Activated CD8-positive, alpha-beta T cell treated with anti-CD3 and anti-CD28 coated beads for 36 hours (primary cell): ENCODE data around the gene CLDN6. TPM values are rescaled to one million over a fixed set of nuclear protein-coding genes. Genes with fewer than 3 reads are reported as not detected.

Source experiments
- ATAC-seq: fragments of 200-7000 bp; cut with Tn5 transposase; one replicate; pipeline ENCODE4 v1.10.0; 2021; ENCODE audit warnings: mild to moderate bottlenecking, moderate library complexity
- CTCF ChIA-PET: fragments of 350-600 bp; sonication (Branson Sonifier 250); formaldehyde crosslinking; loops from one replicate; lab custom pipeline; 2021; ENCODE audit warnings: antibody characterized with exemption; lab: Charles Lee
- POLR2A ChIA-PET: fragments of 350-600 bp; sonication (Branson Sonifier 250); formaldehyde crosslinking; loops from one replicate; lab custom pipeline; 2021; ENCODE audit warnings: antibody characterized with exemption; lab: Charles Lee
- DNase-seq: peaks from one replicate; pipeline ENCODE4 v3.0.0-alpha.2; 2020
- H3K27ac Mint-ChIP-seq: one replicate; pipeline ENCODE4 v1.8.0; 2021; ENCODE audit warnings: mild to moderate bottlenecking, mixed read lengths
- H3K27me3 Mint-ChIP-seq: one replicate; pipeline ENCODE4 v1.8.0; 2021; ENCODE audit warnings: mixed read lengths
- H3K36me3 Mint-ChIP-seq: one replicate; pipeline ENCODE4 v1.8.0; 2021; ENCODE audit warnings: low read depth, mixed read lengths
- H3K4me1 Mint-ChIP-seq: one replicate; pipeline ENCODE4 v1.8.0; 2021; ENCODE audit warnings: low read depth, mixed read lengths
- H3K4me3 Mint-ChIP-seq: one replicate; pipeline ENCODE4 v1.8.0; 2021; ENCODE audit warnings: mild to moderate bottlenecking, moderate library complexity, mixed read lengths
- H3K9me3 Mint-ChIP-seq: one replicate; pipeline ENCODE4 v1.8.0; 2021; ENCODE audit warnings: mixed read lengths
- CTCF ChIP-seq: fragments of 200-600 bp; IDR thresholded peaks from one replicate; pipeline ENCODE4 v1.8.0; 2022; ENCODE audit warnings: antibody characterized with exemption, mild to moderate bottlenecking
- intact Hi-C: fragments of 100-400 bp; cut with micrococcal nuclease; formaldehyde crosslinking; loops from one replicate; pipeline ENCODE4 v1.10.0; 2022
- total RNA-seq, 2 experiments: library from RNA; stranded (reverse); gene quantifications; one replicate each; pipeline ENCODE4 v1.2.3, GENCODE V29; 2021

The CLDN6 gene
- total RNA-seq, 2 experiments from 2014 or later = not detected

- Mint-ChIP-seq H3K36me3 (peaks cover 33% of the 10 kb centered on the region), H3K27me3 (no peaks in the 10 kb centered on the region), H3K27ac (peak overlapping the region; percentile 99), H3K4me3 (peak overlapping the region; percentile 97), H3K9me3 (no peaks in the 10 kb centered on the region), H3K4me1 (peaks cover 55% of the 10 kb centered on the region)
- intact Hi-C loops = no loop called here
- ATAC-seq (no peak), DNase-seq (no peak)
- CTCF ChIA-PET = interaction anchor here (1.0 to 14.0 kb wide), 10 partner anchors 11 to 102 kb away, joined by 3 to 288 read pairs (median 5); no protein-coding TSS in a partner anchor
- POLR2A ChIA-PET = interaction anchor here (0.6 to 1.8 kb wide), 7 partner anchors 16 to 65 kb away, joined by 3 to 7 read pairs (median 3); no protein-coding TSS in a partner anchor
- TF ChIP-seq CTCF = no peak
Measured at GRCh38 chr16:3063625-3064386, 45.8 kb upstream of the CLDN6 start.

GRCh38 chr16:3062553-3062952 is 44.6 kb upstream of the CLDN6 start:
- H3K9me3 Mint-ChIP-seq = no peaks in the 10 kb centered on the region
- CTCF ChIA-PET = interaction anchor here (1.0 to 14.0 kb wide), 6 partner anchors 12 to 66 kb away, joined by 4 to 288 read pairs (median 7); no protein-coding TSS in a partner anchor
- peaks cover 46% of the 10 kb centered on the region for H3K4me1 Mint-ChIP-seq

GRCh38 chr16:3060339-3061127 is 42.5 kb upstream of the CLDN6 start:
- H3K4me3 Mint-ChIP-seq = peak overlapping the region; percentile 82
- intact Hi-C loops = loop anchor here (2.0 kb wide), 1 partner anchor 66 kb away; no protein-coding TSS in a partner anchor
- no peak for DNase-seq
- H3K4me1 Mint-ChIP-seq = peaks cover 53% of the 10 kb centered on the region
- H3K9me3 Mint-ChIP-seq = no peaks in the 10 kb centered on the region
- POLR2A ChIA-PET = interaction anchor here (0.6 to 3.5 kb wide), 6 partner anchors 9 to 74 kb away, joined by 3 to 27 read pairs (median 11); partner anchors contain the start of gene ZNF213
- H3K36me3 Mint-ChIP-seq = peaks cover 10% of the 10 kb centered on the region
- no peaks in the 10 kb centered on the region for H3K27me3 Mint-ChIP-seq
- no peak for ATAC-seq
- H3K27ac Mint-ChIP-seq = peak overlapping the region; percentile 93
- CTCF ChIA-PET = interaction anchor here (1.0 to 14.0 kb wide), 18 partner anchors 10 to 107 kb away, joined by 3 to 288 read pairs (median 16); partner anchors contain the start of genes HCFC1R1, THOC6, ZNF213 and ZSCAN10
- no peak for TF ChIP-seq CTCF

More at GRCh38 chr16:3062553-3062952, 44.6 kb upstream of the CLDN6 start:
- DNase-seq (no peak), ATAC-seq (no peak)
- POLR2A ChIA-PET = interaction anchor here (1.8 kb wide), 1 partner anchor 15 kb away, joined by 7 read pairs; no protein-coding TSS in a partner anchor
- intact Hi-C loops = no loop called here
- no peak overlapping the region for H3K27ac Mint-ChIP-seq
- H3K36me3 Mint-ChIP-seq = peaks cover 23% of the 10 kb centered on the region
- no peak overlapping the region for H3K4me3 Mint-ChIP-seq
- no peaks in the 10 kb centered on the region for H3K27me3 Mint-ChIP-seq
- TF ChIP-seq CTCF = no peak

- ChIA-PET POLR2A (interaction anchor here (0.7 to 3.5 kb wide), 11 partner anchors 9 to 112 kb away, joined by 3 to 27 read pairs (median 7); partner anchors contain the start of genes ZNF213 and ZSCAN10), CTCF (interaction anchor here (0.6 to 14.0 kb wide), 27 partner anchors 9 to 224 kb away, joined by 3 to 288 read pairs (median 11); partner anchors contain the start of genes HCFC1R1, THOC6, ZNF213 and ZSCAN10)
- Mint-ChIP-seq H3K27me3 (no peaks in the 10 kb centered on the region), H3K9me3 (no peaks in the 10 kb centered on the region), H3K4me1 (peaks cover 57% of the 10 kb centered on the region), H3K4me3 (peak overlapping the region; percentile 82), H3K36me3 (peaks cover 15% of the 10 kb centered on the region), H3K27ac (peak overlapping the region; percentile 93)
- intact Hi-C loops = loop anchor here (2.0 kb wide), 1 partner anchor 67 kb away; no protein-coding TSS in a partner anchor
- no peak for TF ChIP-seq CTCF
- no peak for DNase-seq
- ATAC-seq = no peak
Measured at GRCh38 chr16:3059723-3060242, 41.8 kb upstream of the CLDN6 start.
